GM18870 (cell line): ENCODE data around the gene ARHGEF11.

ENCODE experiments used
- ATAC-seq: cut with Tn5 transposase; IDR thresholded peaks from one replicate; pipeline ENCODE4 v1.9.1; 2021; ENCODE audit warnings: moderate library complexity; ENCODE audit not compliant: unreplicated experiment

The ARHGEF11 gene

DNA sequence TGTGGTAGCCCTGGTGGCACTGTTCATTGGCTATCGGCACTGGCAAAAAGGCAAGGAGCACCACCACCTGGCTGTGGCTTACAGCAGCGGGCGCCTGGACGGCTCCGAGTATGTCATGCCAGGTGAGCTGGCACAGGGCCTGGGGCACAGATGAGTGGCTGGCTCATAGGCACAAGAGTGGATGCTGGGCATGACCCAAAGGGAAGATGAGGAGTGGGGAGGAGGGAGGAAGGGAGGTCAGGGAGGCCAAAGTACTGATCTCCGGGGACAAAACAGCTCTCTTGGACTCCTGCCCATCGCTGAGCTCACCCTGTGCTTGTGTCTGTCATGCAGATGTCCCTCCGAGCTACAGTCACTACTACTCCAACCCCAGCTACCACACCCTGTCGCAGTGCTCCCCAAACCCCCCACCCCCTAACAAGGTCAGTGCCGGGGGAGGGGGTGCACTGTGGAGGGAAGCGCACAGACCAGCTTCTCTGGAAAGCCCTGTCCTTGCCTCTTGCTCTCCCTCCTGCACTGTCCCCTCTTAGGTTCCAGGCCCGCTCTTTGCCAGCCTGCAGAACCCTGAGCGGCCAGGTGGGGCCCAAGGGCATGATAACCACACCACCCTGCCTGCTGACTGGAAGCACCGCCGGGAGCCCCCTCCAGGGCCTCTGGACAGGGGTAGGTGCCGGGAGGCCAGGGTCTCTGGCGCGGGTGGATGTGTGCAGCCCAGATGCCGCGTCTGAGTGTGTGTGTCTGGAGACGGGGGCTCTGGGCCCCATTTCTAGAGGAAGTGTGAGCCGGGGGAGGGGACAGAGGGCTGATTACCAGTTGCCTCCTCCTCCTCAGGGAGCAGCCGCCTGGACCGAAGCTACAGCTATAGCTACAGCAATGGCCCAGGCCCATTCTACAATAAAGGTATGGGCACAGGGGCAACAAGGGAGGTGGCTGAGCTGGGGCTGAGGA, 132.4 kb downstream of the ARHGEF11 start:
- ATAC-seq, result no peak

DNA sequence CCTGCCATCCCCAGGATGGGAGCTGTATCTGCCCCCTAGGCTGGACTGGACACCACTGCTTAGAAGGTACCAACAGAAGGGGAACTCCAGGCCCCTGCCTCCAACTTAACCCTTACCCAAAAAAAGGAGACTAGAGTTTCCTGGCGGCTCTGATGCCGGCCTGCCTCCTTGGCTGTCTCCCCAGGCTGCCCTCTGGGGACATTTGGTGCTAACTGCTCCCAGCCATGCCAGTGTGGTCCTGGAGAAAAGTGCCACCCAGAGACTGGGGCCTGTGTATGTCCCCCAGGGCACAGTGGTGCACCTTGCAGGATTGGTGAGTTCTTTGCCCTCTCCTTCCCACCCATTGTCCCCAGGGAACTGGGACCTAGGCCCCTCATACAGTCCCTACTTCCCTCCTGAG, 133.2 kb downstream of the ARHGEF11 start:
- ATAC-seq, result no peak

DNA sequence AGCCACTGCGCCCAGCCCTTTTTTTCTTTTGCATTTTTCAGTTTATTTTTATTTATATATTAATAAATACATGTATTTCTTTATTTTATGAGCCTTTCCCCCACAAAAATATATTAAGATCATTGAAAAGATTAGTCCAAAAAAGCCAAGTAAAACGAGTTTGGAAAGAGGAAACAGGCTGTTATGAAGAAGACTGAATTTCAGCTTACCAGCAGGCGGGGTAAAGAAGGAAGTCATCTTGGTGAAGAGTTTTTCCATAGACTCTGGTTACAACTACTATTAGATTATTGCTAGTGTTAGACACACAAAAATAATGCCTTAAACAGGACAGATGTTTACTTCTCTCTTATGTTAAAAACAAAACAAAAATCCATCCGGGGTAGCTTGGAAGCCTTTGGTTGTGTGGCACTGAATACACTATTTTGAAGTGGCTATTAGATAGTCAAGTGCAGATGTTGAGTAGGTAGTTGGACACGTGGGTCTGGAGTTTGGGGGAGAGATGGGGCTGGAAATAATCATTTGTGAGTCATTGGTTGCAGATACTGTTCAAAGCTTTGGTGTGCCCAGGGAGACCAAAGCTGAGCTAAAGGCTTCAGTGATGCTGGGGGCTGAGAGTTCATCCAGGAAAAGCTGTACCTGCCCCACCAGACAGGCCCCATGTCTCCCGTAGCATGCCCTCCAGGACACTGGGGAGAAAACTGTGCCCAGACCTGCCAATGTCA, 133.8 kb downstream of the ARHGEF11 start:
- ATAC-seq, result no peak

DNA sequence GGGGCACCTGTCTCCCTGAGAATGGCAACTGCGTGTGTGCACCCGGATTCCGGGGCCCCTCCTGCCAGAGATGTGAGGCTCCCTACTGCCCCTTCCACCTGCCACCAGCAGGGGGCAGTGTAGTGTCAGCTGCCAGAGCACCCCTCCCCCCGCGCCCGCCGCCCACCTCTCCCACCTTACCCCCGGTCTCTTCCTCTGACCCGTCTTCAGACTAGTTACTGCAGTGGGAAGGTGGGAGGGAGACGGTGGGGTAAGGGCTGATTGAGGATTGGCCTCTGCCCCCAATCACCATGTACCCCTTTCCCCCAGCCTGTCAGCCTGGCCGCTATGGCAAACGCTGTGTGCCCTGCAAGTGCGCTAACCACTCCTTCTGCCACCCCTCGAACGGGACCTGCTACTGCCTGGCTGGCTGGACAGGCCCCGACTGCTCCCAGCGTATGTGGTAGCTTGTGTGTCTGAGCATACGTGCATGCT, 135.2 kb downstream of the ARHGEF11 start:
- ATAC-seq, result no peak

DNA sequence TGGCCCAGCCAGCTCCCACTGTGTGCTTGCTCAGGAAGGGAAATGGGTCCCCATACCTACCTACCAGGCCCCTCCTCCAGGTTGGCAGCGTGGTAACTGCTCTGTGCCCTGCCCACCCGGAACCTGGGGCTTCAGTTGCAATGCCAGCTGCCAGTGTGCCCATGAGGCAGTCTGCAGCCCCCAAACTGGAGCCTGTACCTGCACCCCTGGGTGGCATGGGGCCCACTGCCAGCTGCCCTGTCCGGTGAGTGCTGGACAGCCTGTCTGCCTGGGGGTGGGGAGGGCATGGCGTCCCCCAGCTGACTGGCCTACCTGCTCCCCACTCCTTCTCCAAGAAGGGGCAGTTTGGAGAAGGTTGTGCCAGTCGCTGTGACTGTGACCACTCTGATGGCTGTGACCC, 135.9 kb downstream of the ARHGEF11 start:
- no peak for ATAC-seq

DNA sequence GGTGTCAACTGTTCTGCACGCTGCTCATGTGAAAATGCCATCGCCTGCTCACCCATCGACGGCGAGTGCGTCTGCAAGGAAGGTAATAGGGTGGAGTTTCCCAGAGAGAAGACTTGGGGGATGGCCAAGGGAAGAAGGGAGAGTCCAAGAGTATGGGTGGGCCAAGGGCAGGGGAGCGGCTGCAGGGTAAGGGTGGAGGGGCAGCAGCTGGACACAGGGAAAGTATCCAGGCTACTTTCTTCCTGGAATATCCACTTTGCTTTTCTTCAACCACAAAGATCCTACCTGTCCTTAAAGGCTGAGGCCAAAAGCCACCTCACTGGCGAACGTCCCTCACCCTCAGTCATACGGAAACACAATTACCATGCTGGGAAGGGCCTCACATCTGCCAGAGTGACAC, 136.6 kb downstream of the ARHGEF11 start:
- ATAC-seq, result no peak

DNA sequence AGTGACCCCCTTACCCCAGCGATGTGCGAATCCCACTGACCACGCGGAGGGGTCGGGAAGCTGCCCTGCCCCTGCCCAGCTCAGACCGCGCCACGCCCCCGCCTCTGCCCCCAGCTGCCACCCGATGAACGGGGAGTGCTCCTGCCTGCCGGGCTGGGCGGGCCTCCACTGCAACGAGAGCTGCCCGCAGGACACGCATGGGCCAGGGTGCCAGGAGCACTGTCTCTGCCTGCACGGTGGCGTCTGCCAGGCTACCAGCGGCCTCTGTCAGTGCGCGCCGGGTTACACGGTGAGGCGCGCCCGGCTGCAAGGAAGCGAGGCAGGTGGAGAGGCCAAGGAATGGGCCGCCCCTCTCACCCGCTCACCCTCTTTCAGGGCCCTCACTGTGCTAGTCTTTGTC, 137.0 kb downstream of the ARHGEF11 start:
- no peak for ATAC-seq

DNA sequence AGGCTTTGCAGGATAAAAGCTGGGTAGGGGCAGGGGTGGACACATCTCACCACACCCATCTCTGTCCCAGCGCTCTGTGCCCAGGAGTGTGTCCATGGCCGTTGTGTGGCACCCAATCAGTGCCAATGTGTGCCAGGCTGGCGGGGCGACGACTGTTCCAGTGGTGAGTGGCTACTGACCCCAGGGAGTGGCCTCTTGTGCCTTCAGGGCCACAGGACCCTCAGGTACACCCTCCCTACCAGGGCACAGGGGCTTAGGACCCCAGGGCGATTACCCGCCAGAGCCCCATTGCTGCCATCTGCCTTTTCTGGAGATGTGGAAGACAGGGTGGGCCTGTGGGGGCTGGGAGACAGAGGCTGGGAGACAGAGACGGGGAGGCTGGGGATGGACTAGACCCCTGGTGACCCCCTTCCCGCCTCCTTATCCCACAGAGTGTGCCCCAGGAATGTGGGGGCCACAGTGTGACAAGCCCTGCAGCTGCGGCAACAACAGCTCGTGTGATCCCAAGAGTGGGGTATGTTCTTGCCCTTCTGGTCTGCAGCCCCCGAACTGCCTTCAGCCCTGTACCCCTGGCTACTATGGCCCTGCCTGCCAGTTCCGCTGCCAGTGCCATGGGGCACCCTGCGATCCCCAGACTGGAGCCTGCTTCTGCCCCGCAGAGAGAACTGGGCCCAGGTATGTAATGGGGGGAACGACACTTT, 139.2 kb downstream of the ARHGEF11 start:
- ATAC-seq, result no peak

DNA sequence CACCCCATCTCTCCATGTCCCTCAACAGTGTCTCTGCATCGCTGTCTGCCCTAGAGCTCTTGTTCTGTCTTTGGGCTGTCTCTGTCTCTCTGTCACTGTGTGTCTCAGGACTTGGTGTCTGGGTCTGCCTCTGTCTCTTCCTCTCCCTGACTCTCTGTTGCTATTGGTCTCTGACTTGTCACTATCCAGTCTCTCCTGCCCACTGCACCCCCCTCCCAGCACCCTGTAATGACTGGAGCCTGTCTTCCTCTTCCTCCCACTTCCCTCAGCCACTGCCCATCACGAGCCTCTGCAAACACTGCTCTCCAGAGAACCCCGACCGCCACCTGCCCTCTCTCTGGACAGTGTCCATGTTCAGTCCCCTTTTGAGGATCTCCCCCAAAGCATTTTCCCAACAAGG, 139.9 kb downstream of the ARHGEF11 start:
- no peak for ATAC-seq

DNA sequence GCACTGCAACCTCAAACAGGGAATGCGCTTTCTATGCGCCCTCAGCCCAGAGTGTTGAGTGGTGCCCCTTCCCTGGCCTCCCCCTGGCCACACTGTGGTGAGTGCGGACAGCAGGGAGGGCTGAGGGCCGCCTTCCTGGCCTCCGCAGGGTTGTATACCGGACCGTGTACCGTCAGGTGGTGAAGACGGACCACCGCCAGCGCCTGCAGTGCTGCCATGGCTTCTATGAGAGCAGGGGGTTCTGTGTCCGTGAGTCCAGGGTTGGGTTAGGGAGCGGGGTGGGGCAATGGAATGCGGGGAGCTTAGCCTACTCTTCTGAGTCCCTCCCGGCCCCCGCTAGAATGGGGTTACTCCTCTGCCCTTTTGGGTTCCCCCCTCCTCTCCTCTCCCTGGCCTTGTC, 140.4 kb downstream of the ARHGEF11 start:
- no peak for ATAC-seq

DNA sequence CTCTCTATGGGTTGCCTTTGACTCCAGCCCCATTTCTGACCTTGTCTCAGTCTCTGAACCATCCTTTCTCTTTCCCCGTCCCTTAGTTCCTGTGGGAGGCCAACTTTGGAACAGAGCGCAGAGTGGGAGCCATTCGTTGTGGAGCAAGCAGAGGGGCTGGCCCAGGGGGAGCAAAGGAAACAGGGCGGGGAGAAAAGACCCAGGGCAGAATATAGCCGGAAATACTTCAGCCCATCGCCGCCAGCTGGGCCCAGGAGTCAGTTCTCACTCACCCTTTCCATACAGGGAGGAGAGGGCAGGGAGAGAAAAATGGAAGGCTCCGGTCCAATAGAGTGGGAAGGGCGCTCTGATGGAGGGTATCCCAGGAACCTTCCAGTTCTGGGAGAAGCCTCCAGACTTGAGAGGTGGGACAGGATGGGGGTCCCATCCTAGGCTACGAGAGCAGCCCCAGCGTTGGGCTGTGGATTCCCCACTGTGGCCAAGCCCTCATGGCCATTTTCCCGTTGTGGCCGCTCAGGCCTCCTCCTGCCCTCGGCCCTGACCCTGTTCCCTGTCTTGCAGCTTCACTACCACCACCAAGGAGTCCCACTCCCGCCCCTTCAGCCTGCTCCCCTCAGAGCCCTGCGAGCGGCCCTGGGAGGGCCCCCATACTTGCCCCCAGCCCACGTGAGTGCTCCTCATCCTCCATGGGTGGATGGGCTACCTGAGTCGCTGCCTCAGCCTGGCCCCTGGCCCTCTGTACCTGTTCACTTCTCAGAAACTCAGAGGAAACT, 141.2 kb downstream of the ARHGEF11 start:
- ATAC-seq, result no peak

DNA sequence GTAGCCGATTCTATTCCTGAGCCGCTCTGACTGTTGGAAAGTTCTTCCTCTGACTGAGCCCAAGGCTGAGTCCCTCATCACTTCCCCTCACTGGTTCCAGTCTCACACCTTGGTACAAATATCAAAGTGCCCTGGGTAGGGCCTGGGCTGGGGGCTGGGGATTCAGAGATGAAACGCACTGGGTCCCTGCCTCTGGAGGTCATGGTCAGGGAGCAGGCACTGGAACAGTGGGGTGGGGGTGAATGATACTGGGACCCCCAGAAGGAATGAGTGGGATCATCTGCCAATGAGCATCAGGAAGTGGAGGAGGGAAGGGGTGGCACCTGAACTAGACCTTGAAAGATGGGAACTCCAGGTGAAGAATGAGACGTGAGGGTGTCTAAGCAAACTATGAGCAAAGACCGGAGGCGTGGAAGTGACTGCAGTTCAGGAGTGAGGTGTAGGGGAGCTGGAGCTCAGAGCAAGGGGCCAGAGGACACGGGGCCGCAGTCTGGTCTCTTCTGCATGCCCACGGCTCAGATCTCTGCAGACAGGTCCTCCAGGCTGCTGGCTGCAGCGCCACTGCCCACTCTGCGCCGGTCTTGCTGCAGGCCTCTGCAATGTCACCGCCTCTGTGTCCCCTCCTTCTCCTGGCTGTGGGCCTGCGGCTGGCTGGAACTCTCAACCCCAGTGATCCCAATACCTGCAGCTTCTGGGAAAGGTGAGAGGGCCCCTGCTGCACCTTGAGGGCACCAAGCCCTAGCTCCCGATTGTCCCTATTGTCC, 142.0 kb downstream of the ARHGEF11 start:
- no peak for ATAC-seq

DNA sequence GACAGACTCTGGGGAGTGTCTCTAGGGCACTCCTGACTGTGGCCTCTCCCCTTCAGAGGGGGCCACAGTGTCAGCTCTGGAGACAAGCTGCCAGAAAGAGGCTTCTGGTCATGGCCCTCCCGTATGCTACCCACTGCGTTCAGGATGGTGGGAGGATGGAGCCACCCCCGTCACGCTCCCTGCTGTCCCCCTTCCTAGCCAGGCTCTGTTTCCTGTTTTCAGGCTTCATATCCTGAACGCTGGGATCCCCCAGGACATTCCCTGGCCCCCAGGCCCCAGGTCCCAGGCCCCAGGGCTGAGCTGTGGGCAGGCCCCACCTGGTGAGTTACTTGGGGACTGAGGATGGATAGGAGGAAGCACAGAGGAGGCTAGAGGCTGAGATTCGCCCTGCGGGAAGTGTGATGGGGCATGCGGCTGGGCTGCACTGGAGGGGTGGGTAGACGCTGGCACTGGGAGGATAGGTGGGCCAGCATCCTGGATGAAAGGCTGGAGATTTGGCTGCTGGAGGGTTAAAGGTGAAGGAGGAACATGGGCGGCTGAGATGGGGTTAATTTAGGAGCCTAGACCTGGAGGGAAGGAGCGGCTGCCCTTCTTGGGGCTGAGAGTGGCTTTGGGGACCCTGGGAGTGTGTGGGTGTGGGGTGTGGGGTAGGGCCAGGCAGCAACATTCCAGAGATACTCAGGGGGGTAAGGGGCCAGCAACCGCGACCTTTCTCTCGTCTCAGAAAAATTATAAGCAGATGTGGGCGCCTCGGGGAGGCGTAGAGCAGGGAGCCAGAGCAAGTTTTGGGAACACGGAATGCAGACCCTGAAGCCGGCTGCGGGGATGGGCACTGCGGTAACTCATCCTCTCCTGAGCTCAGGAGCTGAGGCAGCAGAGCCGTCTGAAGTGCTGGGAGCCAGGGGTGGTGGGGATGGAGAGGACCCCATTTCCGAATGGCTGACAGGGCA, 143.3 kb downstream of the ARHGEF11 start:
- no peak for ATAC-seq

DNA sequence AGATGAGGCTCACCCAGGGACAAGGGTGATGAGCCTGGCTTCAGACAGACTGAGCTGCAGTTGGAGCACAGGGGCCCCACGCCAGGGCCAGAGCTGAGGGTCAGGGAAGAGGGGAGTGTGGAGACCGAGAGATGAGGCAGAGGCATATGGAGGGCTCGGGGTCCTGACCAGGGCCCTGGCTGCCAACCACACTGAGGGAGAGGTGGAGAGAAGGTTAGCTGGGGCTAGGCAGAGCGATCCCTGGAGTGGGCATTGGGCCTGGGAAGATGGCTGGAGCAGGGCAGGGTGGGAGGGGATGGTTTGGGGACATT, 144.0 kb downstream of the ARHGEF11 start:
- no peak for ATAC-seq

DNA sequence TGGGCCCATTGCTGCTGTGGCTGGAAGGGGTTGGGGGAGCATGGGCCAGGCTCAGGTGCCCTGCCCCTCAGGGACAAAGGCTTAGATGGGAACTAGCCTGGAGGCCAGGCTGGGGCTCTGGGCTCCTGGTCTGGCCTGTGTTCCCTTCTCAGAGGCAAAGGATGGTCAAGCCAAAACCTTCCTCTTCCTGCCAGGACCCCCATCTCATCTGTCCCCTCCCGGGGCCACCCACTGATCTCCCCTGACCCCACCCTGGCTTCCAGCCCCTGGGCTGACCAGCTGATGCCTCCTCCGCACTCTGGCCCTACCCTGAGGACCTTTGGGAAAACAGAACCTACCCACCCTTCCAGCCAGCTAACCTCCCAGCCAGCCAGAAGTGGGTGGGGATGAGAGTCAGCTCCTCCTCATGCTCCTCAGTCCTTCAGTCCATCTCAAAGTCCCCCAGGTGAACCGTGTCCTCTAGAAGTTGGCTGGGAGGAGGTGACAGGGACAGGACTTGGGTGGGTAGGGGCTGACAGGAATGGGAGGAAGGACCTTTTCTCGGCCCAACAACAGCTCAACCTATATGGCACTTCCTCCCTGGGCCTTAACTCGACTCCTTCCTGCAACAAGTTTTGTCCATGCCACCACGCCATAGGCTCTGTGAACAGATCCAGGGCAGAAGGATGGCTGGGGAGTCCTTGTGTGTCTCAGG, 144.5 kb downstream of the ARHGEF11 start:
- no peak for ATAC-seq

DNA sequence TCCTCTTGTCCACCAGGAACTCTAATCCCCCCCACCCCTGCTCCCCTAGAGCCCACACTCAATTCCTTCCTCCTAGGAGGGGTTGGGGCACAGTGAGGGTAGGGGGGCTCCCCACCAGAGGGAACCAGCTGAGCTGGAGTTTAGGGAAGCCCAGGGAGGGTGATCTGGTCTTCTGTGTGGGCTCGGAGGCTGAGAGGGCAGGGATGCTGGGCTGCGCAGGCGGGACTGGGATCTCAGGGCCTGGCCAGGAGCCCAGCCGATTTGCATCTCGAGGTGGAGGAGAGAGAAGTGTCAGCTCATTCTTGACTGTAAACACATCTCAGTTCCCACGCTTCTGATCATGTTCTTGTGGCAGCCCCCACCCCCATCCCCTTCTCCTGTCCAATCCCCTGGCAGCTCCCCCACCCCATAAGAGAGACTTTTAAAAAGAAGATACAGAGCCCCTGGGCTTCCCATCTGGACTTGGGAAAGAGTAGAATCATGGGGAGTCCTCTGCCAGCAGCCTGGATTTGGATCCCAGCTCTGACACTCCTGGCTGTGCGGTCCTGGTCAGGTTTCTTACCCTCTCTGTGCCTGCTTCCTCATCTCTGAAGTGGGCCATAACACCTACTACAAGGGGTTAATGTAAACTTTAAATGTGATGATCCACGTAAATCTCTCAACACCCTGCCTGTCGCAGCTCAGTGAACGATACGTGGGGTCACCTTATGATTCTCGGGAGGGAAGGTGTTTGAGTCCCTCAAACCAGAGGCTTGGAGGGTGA, 145.4 kb downstream of the ARHGEF11 start:
- no peak for ATAC-seq

DNA sequence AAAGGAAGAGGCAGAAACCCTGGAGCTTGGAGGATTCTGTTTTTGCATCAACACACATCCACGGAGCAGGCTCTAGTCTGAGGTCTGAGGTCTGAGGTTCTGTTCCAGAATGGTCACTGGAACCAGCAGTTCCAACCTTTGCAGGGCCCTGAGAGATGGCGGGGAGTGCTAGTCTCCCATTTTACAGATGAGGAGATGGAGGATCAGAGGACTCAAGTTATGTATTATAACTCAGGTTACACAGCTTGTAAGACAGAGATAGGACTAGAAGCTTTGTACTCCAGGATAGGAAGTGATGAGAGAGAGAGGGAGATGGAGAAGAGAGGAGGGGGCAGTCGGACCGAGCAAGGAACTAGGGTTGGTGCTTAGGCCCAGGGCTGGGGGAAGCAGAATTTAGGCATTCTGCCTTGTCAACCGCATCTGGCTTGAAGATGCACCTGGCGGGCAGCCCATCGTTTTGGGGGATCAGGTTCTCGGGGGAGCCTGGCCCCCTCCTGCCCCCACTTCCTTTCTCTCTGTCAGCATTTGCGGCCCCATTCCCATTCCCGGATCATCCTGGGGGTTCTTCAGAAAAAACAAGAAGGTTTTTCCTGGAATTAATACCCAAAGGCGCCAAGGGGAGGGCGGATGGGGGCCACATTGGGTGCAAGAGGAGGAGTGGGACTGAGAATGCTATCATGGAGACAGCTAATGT, 146.4 kb downstream of the ARHGEF11 start:
- no peak for ATAC-seq
